ENCODE results near the gene UCN2.

Gene UCN2

GRCh38 chr3:48563382-48563918 lies at the start of gene UCN2:
Gene UCN2, minus strand, starts transcription at chr3:48563781. Its CDS starts 657 bp downstream, at chr3:48563124.
- no peak for DNase-seq

DNA sequence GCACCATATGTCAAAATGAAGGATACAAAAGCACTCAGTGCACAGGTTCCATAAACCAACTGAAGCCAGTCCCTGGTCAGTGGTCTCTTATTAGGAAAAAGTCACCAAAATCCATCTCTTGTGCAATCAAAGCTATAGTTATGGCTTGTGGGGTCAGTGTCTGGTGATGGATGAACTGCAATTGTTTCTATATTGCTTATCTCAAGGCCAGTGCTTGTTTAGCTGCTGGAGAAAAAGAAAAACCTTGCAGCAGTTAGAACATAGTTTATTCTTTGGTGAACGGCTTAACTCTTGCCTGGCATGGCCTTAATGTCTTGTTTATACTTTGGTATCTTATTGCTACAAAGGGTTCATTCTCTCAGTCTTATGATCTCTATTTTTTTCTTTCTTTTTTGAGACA lies 48.7 kb upstream of the UCN2 start:
- DNase-seq, result no peak

- peak; percentile 89 to 93 for DNase-seq
Measured at GRCh38 chr3:48609088-48610005, 45.8 kb upstream of the UCN2 start, which contains the start of gene UQCRC1. Gene UQCRC1, minus strand, starts transcription at chr3:48609646. Its CDS starts 26 bp downstream, at chr3:48609620.

DNA sequence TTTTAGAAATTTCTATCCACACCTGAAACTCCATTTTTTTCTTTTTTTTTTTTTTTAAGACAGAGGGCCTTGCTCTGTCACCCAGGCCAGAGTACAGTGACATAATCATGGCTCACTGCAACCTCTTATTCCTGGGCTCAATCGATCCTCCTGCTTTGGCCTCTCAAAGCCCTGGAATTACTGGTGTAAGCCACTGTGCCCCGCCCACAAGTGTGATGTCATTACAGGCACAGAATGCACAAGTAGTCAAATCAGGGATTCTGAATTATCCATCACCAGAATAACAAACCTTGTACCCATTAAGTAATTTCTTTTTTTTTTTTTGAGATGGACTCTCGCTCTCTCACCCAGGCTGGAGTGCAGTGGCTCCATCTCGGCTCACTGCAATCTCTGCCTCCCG lies 43.9 kb upstream of the UCN2 start:
- peak; percentile 25 to 34 for DNase-seq

- no peak for DNase-seq
Measured at GRCh38 chr3:48601622-48601994, 38.0 kb upstream of the UCN2 start.

DNA sequence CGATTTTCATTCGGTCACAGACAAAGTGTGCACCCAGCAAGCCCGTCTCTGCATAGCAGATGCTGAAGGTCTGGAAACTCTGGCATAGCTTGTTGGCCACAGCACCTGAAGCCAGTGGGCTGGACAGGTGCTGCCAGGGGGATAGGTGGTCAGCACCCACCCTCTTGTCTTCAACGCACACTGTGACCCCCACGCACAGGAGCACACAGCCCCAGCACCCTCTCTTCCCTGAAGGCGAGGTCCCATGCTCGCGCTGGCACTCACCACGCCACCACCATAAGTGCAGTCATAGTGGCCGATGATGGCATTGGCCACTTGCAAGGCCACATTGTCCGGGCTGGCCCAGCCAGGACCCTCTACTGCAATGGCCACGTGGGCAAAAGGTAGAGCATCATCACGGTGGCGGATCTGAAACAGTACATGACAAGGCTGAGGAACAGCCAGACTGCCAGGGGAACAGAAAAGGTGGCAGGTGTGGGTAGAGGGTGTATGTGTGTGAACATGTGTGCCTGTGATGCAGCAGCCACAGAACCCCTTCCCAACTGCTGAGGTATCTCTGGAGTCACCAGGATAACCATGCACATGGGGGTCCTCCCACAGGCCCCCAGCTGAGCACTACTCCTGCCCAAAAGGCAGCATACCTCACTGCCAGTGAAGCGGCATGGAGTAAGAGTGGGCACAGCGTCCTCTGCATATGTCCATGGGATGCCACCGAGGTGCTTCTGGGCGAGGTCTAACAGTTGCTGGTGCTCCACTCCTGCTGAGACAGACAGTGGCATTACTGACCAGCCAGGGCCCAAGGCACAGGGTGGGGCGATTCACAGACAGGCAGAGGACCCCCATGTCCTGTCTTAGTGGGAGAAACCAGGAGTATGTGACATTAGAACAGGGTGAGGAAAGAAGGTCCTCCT lies 37.4 kb upstream of the UCN2 start:
- no peak for DNase-seq

GRCh38 chr3:48599509-48600285 lies 36.1 kb upstream of the UCN2 start:
- no peak for DNase-seq

DNA sequence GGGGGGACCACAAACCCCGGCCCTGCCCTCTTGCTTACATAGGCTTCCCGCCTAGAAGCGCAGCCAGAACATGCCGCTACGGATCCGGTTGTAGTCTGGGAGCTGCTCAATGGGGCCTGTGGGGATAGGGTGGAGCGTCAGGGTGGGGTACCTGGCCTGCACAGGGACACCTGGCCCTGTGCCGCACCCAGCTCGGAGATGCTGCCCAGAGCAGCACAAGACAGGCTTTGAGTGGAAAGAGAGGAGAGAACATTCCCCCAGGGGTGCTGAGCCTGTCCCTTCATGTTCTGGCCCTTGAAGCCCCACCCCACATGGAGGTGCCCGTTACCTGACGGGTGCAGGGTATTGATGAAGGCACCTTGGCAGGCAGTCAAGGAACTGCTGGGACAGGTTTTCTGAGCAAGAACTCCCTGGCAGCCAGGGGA lies 35.5 kb upstream of the UCN2 start:
- DNase-seq, result no peak

GRCh38 chr3:48598323-48599076 lies 34.9 kb upstream of the UCN2 start:
- DNase-seq, result no peak

- DNase-seq, result no peak
Measured at GRCh38 chr3:48597408-48597800, 33.8 kb upstream of the UCN2 start.

- DNase-seq, result no peak
Measured at GRCh38 chr3:48596676-48597407, 33.3 kb upstream of the UCN2 start.

GRCh38 chr3:48596157-48596556 lies 32.6 kb upstream of the UCN2 start:
- DNase-seq, result no peak

DNA sequence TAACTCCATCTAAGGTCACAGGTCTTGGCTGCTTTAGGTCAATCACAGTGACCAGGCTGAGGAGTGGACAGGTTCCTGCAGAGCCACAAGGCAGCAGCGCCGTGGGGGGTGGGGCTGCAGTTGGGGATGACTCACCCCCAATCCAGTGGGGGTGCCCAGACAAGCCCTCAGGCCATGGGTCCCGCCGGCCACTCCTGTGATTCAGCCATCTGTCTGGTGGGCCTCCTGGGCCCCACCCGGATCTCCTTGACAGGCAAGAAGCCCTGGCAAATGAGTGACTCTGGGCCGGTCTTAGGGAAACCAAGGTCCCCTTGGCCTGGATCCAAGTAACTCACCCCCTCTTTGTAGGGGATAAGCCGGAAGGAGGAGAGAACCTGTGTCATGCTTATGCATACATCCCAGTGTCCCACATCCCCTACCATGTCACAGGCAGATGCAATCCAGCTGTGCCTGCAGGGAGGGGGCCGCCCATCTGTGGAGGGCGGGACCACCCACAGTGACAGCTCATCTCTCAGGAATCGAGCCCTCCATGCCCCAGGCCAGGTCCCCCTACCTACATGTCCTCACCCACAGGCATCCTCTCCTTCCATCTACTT lies 32.0 kb upstream of the UCN2 start:
- peak; percentile 13 to 38 for DNase-seq

GRCh38 chr3:48595075-48595525 lies 31.5 kb upstream of the UCN2 start, which contains the start of gene COL7A1:
Gene COL7A1, minus strand, starts transcription at chr3:48595329. Its CDS starts 170 bp downstream, at chr3:48595159.
- DNase-seq, result no peak

DNA sequence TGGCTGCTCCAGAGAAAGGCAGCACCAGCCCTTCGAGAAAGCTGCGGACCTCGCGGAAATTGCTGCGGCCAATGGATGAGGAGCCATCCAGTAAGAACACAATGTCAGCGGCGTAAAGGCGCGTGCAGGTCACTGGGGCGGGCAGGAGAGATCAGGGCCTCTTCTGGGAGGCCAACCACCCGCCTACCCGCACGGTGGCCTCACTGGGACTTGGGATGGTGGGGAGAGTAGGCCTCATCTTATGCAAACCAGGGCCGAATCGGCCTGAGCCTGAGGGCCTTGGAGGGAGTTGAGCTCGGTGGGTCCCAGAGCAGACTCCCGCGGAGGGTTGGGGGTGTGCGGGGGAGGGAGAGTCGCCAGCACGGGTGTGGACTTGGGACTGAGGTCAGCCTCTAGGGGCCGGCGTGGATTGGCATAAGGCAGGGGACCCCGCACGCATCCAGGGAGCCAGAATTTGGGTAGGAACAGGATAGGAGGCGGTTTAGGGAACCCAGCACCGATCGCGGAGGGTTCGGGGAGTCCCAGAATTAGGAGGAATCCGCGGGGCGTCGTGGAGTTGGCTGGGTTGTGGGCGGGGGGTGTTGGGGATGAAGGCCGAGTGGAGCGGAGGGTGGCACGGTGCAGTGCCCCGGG lies 31.0 kb upstream of the UCN2 start:
- no peak for DNase-seq

DNA sequence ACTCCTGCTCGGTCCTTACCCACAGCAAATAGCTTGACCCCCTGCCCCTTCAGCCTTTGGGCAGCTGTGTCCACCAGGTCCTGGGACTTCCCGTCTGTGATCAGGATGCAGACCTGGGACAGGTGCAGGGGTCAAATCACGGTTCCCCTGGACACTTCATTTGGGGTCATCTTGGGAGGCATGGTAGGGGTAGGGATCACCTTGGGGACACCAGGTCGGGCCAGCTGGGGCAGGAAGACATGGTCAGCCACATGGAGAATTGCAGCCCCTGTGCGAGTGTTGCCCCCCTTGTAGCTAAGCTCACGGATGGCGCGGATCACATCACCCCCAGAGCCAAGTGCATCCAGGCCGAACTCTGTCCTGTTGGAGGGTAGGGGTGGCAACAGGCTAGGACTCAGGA lies 29.8 kb upstream of the UCN2 start:
- no peak for DNase-seq

DNA sequence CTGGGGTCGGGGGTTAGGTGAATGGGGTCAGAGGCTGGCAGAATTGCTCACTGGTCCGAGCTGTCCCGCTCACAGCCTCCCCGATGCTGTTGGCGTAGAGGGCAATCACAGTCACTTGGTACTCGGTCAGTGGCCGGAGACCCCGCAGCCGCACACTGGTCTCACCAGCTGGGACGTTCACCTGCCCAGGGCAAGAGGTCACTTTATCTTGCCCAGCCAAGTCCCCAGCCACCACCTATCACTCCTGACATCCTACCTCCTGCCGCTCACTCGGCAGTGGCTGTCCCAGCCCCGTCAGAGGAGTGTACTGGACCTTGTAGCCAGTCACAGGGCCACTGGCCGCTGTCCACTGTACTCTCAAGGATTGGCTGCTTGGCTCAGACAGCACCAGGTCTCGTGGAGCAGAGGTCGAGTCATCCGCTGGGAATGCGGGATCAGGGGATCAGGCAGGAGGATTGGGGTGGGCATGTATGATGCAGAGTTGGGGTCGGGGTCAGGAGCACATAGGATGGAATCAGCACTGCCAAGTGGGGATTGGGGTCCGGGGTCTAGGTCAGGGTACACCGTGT lies 29.0 kb upstream of the UCN2 start:
- DNase-seq, result no peak

GRCh38 chr3:48591886-48592518 lies 28.4 kb upstream of the UCN2 start:
- DNase-seq, result no peak

DNA sequence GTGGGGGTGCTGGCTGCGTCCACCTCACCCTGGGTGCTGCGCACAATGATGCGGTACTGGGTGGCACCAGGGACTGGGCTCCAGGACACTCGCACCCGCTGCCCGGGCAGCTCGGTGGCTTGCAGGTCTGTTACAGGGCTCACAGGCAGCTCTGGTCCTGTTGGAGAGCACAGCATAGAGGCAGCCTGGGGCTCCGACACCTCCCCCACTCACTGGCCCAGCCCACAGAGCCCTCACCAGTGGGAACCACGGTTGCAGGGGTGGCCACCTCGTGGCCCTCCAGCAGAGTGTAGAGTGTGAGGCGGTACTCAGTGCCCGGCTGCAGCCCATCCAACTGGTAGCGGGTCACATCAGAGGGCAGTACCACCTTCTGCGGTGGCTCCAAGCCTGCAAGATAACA lies 27.9 kb upstream of the UCN2 start:
- no peak for DNase-seq

Measured in inflammatory macrophage treated with lipopolysaccharide for 1 hour (primary cell).